Measurements from ENCODE around the gene ATL2.
"Not testable (repeated sequence)": the region's sequence is repeated elsewhere in the genome, so short reads cannot be mapped to it uniquely, and the experiment has no call there.

ATL2 gene

DNA sequence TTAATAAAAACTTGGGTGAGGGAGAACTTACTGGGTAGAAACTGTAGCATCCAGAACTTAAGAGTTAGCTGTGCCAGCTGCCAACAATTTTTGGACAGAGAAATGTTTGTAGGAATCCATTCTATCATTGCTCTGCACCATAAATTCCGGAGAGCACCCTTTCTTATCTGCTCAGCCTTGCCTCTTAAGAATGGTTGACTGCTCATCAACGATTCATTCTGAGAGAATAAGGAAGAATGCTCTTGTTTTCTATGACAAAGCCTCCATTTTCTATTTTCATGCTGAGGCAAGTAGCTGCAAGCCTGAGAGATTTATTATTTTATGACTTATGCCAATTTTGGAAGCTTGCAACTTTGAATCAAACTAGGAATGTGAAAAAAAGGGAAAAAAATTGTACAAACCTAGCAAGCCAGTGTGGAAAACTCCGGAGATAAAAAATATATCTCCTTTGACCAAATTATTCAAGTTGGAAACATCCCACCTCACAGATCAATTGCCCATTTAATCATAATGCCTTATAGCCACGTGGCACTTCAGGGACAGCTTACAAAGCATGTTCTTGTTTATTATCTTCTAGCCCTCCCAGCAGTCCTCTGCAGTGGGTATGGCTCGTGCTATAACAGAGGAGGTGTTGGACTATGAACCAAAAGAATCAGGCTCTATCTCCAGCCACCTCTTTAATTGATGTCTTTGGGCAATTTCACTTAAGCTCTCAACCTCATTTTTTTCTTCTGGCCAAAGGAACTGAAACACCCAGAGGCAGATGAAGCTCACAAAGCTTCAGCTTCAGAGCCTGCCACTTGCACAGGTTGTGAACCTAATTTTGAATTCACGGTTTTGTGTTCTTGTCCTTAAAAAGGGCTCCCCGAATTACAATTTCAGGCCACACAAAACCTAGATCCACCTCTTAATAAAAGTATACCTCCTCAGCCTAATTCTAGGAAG is 40.9 kb upstream of the ATL2 start:
- no peak for TF ChIP-seq MYC (IDR thresholded peaks at IDR 0.05; ENCODE audit: low read depth, low read length)
- TF ChIP-seq, protein P1, sequence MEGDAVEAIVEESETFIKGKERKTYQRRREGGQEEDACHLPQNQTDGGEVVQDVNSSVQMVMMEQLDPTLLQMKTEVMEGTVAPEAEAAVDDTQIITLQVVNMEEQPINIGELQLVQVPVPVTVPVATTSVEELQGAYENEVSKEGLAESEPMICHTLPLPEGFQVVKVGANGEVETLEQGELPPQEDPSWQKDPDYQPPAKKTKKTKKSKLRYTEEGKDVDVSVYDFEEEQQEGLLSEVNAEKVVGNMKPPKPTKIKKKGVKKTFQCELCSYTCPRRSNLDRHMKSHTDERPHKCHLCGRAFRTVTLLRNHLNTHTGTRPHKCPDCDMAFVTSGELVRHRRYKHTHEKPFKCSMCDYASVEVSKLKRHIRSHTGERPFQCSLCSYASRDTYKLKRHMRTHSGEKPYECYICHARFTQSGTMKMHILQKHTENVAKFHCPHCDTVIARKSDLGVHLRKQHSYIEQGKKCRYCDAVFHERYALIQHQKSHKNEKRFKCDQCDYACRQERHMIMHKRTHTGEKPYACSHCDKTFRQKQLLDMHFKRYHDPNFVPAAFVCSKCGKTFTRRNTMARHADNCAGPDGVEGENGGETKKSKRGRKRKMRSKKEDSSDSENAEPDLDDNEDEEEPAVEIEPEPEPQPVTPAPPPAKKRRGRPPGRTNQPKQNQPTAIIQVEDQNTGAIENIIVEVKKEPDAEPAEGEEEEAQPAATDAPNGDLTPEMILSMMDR (IDR thresholded peaks at IDR 0.05; ENCODE audit: low read depth, low read length): no peak
- H3K4me3 ChIP-seq (ENCODE audit: low read depth, low read length): no peak overlapping the region
- DNase-seq (ENCODE audit: low read depth): no peak

DNA sequence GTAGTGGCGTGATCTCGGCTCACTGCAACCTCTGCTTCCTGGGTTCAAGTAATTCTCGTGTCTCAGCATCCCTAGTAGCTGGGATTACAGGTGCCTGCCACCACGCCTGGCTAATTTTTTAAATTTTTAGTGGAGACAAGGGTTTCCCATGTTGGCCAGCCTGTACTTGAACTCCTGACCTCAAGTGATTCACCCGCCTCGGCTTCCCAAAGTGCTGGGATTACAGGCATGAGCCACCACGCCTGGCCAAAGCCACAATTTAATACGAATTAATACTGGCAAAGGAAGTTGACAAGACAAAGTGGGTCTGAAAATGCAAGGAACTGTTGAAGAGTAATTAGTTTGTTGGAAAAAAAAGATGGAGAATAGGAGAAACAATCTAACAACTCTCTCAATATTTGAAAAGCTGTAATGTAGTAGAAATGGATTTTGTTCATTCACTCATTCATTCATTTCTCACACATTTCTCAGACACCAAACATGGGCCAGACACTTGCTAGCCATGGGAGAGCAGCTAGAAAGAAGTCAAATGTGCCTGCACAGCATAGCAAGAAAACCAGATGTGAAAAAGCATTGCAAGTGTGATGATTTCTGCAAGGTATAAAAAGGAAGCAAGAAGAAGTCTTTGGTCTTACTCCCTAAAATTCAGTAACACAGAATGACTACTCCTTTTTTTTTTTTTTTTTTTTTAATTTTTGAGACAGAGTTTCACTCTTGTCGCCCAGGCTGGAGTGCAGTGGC is 39.4 kb upstream of the ATL2 start:
- no peak for DNase-seq (ENCODE audit: low read depth)
- no peak overlapping the region for H3K4me3 ChIP-seq (ENCODE audit: low read depth, low read length)
- TF ChIP-seq, protein P1 (IDR thresholded peaks at IDR 0.05; ENCODE audit: low read depth, low read length): no peak
- TF ChIP-seq MYC (IDR thresholded peaks at IDR 0.05; ENCODE audit: low read depth, low read length) (no peak), POLR2A (IDR thresholded peaks at IDR 0.05; ENCODE audit: extremely low read depth, insufficient read length) (no peak), MAX (IDR thresholded peaks at IDR 0.05; ENCODE audit: low read depth, low read length) (no peak)

GRCh38 chr2:38415728-38416291 is 38.7 kb upstream of the ATL2 start:
- no peak for DNase-seq (ENCODE audit: low read depth)
- TF ChIP-seq, protein P1 (IDR thresholded peaks at IDR 0.05; ENCODE audit: low read depth, low read length): no peak
- TF ChIP-seq POLR2A (IDR thresholded peaks at IDR 0.05; ENCODE audit: extremely low read depth, insufficient read length): no peak
- no peak for TF ChIP-seq MYC (IDR thresholded peaks at IDR 0.05; ENCODE audit: low read depth, low read length)
- no peak for TF ChIP-seq MAX (IDR thresholded peaks at IDR 0.05; ENCODE audit: low read depth, low read length)
- H3K4me3 ChIP-seq (ENCODE audit: low read depth, low read length): no peak overlapping the region

GRCh38 chr2:38415023-38415422 is 38.0 kb upstream of the ATL2 start:
- TF ChIP-seq, protein P1 (IDR thresholded peaks at IDR 0.05; ENCODE audit: low read depth, low read length): no peak
- TF ChIP-seq POLR2A (IDR thresholded peaks at IDR 0.05; ENCODE audit: extremely low read depth, insufficient read length) (no peak), MAX (IDR thresholded peaks at IDR 0.05; ENCODE audit: low read depth, low read length) (no peak), MYC (IDR thresholded peaks at IDR 0.05; ENCODE audit: low read depth, low read length) (no peak)
- no peak for DNase-seq (ENCODE audit: low read depth)
- H3K4me3 ChIP-seq (ENCODE audit: low read depth, low read length): no peak overlapping the region

GRCh38 chr2:38412235-38412871 is 35.3 kb upstream of the ATL2 start:
- H3K4me3 ChIP-seq (ENCODE audit: low read depth, low read length); DNase-seq (ENCODE audit: low read depth): not testable (repeated sequence)

Data from NB4 (cell line).